ENCODE measurements around the gene EFNB2. TPM values are rescaled to one million over a fixed set of nuclear protein-coding genes. Genes with fewer than 3 reads are reported as not detected.

Gene EFNB2
- total RNA-seq (2014; rRNA removed; shearing (Covaris generic)), result 11.0 and 12.3 TPM in 2 replicates

DNA sequence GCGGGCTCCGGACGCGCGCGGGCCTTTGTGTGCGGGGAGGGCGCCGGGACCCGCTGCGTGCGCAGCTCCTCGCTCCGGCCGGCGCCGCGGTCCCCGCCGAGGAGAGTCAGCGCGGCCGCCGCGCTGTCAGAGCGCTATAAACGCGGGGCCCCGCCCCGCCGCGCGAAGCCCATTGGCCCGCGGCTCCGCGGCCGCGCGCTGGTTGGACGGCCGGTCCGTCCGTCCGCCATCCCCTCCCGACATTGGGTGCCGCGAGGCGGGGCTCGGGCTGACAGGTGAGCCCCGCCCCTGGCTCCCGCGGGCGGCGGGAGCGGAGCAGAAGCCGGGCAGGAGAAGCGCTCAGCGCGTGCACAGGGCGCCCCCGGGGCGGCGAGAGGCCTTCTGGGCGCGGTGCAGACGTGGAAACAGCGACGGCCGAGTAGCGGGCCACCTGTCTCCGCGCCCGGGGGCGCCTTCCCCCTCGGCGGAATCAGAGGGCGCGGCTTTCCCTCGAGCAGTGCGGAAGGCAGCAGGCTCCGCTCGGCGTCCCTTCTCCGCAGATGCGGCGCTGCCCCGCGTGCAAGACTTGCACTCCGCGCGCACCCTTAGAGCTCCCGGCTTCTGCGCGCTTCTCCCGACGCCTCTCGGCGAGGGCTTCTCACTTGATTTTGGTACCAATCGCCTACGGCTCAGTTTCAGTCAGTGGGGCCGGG lies at the start of gene EFNB2:
EFNB2 (minus strand) TSS at position 111 of the 692 bp plus-strand sequence. CDS start 698 bp downstream, outside the sequence.
- DNase-seq (ENCODE audit: low read depth), result peak; percentile 92

DNA sequence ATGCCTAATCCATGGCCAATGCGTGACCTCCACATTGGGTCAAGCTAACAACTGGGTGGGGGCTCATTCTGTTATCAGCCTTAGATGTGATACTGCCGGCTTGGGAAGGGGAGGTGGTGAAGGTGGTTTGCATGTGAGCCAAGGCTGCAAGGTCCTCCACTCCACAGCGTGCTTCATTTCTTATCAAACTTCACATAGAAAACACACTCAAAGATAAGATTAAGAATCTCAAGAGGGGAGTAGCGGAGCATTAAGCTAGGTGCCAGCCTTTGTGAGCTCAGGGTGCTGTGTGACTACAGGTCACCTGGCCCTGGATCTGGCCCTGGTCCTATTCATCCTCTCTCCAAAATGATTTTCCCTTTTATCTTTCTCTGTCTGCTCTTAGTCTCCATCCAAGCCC lies 45.8 kb upstream of the EFNB2 start:
- no peak for DNase-seq (ENCODE audit: low read depth)

GRCh38 chr13:106575896-106576295 lies 40.4 kb upstream of the EFNB2 start:
- DNase-seq (ENCODE audit: low read depth), result no peak

DNA sequence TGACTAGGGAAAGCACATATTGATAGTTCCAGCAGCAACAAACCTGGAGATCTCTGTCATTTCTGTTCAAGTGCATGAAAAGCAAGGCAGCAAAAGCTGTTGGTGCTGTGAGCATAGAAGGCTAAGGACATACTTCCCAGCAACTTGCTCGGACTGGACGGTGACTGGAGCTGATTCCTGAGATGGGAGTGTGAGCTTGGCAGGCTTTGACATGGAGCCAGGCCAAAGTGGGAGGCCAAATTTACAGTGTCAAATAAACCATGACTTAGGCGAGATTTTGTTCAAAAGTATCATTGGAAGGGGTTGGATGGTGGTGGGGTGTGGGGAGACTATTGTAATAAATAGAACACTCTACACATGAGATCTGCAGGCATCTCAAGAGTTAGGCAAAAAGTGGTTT lies 38.4 kb upstream of the EFNB2 start:
- no peak for DNase-seq (ENCODE audit: low read depth)

DNA sequence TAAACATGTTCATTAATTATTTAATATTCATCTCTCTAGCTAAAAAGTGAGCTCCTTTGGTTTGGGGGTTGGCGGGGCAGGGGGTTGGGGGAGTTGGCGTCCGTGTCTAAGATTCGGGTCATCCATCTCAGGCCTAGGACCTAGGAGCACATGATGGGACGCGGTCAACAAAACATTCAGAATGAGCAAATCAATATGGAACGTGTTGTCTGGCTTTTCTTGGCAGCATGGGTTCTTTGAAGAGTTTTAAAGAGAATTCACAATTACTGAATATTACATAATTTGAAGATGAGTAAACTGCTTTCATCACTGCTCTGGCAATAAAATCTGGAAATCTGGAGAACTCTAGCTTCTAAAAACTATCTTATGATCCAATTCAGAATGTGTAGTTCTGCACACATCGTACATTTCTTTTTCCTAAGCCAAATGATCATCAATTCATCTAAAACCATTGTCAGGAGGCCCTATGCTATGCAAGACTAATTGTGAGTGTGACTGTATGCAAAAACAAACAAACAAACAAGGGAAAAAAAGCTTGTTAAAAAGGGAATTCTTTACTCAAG lies 37.9 kb upstream of the EFNB2 start:
- no peak for DNase-seq (ENCODE audit: low read depth)

GRCh38 chr13:106570299-106570852 lies 34.9 kb upstream of the EFNB2 start:
- DNase-seq (ENCODE audit: low read depth), result peak; percentile 9

- no peak for DNase-seq (ENCODE audit: low read depth)
Observed at GRCh38 chr13:106569233-106570095, 34.0 kb upstream of the EFNB2 start.

DNA sequence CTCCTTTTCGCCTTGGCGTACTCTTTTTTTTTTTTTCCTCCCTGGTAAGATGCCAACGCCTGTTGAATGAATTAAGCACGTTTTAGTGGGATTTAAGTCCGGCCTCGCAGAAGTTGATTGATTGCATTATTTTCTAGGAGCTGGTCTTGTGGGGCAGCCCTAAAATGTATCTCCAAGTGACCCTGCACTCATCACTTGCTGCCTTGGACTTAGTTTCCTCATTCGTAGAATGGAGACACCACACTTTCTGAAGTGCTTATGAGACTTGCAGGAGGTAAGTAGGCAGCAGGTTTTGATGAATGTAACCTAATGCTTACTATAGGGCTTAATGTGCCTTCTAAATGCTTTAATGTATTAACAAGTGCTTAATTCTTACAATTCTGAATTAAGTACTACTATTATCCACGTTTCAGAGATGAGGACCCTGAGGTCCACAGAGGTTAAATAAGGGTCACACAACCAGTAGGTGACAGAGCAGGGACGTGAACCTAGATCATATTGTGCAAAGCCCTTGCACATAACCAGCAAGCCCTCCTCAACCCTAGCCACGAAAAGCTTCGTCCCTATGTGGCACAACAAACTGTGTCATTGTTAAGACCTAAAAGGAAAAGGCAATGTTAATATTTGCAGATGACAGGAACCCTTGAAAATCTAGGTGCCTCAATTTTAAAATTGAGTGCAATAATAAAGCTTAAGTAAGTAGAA lies 33.0 kb upstream of the EFNB2 start:
- DNase-seq (ENCODE audit: low read depth), result no peak

- DNase-seq (ENCODE audit: low read depth), result peak; percentile 90
Observed at GRCh38 chr13:106567474-106568298, 32.2 kb upstream of the EFNB2 start, which contains the start of gene ARGLU1. ARGLU1 (minus strand) TSS chr13:106568137; CDS start chr13:106567919, 218 bp downstream.

- DNase-seq (ENCODE audit: low read depth), result peak; percentile 59
Observed at GRCh38 chr13:106566641-106567473, 31.4 kb upstream of the EFNB2 start.

- DNase-seq (ENCODE audit: low read depth), result no peak
Observed at GRCh38 chr13:106565127-106565775, 29.8 kb upstream of the EFNB2 start.

- DNase-seq (ENCODE audit: low read depth), result no peak
Observed at GRCh38 chr13:106562301-106562700, 26.8 kb upstream of the EFNB2 start.

GRCh38 chr13:106561551-106562170 lies 26.2 kb upstream of the EFNB2 start:
- no peak for DNase-seq (ENCODE audit: low read depth)

DNA sequence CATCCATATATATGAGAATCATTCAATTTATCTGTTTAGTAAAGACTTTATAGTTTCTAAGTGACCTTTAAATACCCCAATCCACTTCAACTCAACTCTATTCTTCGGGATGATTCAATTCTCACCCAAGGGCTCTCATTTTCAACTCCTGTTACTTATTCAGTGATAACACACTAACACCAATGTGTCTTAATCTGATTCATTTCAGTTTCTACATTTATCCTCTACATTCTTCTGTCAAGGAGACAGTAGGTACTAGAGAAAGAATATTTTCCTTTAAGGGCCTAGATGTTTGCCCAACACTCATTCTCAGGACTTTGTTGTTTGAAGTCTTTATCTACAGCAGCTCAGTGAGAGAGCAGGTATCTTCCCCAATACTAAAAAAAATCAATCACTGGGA lies 25.4 kb upstream of the EFNB2 start:
- DNase-seq (ENCODE audit: low read depth), result no peak

DNA sequence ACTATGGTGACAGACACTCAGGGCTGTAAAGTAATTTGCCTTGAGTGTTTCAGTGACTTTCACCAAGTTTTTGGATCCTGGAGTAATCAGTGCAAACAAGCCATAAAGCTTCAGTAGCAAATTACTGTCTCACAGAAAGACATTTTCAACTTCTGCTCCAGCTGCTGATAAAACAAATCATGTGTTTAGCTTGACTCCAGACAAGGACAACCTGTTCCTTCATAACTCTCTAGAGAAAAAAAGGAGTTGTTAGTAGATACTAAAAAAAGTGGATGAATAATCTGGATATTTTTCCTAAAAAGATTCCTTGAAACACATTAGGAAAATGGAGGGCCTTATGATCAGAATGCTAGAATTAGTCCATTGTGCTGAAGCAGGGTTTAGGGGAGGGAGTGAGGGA lies 23.1 kb upstream of the EFNB2 start:
- no peak for DNase-seq (ENCODE audit: low read depth)

DNA sequence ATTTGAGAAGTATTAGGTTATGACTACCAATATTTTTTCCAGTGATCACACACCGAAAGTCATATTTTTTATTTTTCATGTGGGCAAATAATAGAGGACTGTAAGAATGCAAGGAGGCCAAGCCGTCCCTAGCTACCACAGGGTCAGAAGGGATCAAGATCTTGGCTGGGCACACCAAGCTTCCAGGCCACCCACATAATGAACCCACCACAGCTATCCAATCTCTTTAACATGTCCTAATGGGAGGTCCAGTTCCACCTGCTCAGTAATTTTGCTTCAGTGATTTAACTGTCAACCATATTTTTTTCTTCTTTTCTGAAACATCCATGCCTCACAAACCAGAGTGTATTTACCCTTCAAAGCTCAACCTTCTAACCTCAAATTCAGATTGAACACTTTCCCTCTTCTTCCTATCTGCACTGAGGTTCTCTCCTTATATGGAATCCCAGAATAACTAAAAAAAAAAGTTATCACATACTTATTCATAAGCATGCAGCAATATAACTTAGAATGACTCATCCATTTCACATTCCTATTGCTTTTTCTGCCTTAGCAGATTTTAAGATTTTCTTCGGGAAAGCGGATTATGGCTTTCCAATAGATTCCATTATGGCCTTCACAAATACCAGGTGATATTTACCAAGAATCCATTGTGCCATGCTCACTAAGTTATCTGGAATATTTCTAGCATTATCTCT lies 20.3 kb upstream of the EFNB2 start:
- no peak for DNase-seq (ENCODE audit: low read depth)

DNA sequence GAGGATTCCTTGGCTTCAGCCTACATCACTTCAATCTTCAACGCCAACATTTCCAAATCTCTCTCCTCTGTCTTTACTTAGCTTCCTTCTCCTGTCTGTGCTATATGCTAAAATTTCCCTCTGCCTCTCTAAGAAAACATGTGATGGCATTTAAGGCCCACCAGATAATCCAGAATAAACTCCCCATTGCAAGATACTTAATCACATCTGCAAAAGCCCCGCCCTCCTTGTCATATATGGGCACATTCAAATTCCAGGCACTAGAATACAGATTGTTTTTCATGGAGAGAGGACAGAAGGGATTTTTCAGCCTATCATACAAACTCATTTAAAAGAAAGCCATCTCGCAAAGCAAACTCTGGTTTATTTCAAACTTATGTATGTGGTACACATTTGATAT lies 16.3 kb upstream of the EFNB2 start:
- no peak for DNase-seq (ENCODE audit: low read depth)

- DNase-seq (ENCODE audit: low read depth), result no peak
Observed at GRCh38 chr13:106551350-106551749, 15.9 kb upstream of the EFNB2 start.

All from Daoy (cell line).